Peyer's patch (tissue), 4 donors: ENCODE results near the gene FLT3LG.

Experiments
- CTCF ChIP-seq, 6 experiments: fragments of 450-650 bp in 4 of 6; fragments of 200-600 bp in 2 of 6; sonication (generic) in 1 of 6; IDR thresholded peaks; one replicate each; pipeline ENCODE4 v1.5.1; 2017 to 2019; ENCODE audit warnings: antibody characterized with exemption in 6 of 6, mild to moderate bottlenecking in 3 of 6, moderate library complexity in 1 of 6
- POLR2A ChIP-seq, 2 donors: fragments of 450-650 bp; IDR thresholded peaks; one replicate each; pipeline ENCODE4 v1.5.1; 2017; ENCODE audit warnings: antibody characterized with exemption in 2 of 2, mild to moderate bottlenecking in 2 of 2, moderate library complexity in 2 of 2

DNA sequence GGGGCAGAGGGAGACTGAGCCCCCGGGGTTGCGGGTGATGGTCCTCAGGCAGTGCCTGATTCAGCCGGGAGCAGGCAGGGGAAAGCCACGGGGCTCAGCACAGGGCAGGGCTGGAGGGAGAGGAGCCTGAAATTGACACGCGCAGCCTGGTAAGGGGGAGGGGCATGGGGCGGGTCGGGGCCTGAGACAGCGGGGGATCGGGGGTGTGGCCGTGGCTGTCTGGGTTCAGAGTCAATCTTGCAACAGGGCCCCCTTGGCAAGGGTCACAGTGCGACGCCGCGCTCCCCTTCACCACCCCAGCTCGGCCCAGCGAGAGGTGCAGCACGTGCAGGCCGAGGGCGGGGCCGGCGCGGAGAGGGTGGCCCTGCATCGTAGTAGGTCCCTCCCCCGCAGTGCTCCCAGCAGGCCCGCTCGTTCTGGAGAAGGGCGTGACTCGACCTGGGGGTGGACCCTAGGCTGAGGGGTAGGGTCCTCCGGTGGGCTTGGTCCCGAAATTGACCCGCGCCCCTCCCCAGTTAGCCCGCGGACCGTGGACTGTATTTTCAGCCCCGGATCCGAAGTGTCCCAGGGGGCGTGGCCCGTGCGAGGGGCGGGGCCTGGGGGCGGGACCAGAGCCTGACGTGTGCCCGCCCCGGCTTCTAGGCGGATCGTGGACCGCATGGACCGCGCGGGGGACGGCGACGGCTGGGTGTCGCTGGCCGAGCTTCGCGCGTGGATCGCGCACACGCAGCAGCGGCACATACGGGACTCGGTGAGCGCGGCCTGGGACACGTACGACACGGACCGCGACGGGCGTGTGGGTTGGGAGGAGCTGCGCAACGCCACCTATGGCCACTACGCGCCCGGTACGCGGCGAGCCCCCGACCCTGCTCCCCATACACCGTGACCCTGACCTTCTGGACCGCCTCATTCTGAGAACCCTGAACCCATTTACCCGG is 59.8 kb downstream of the FLT3LG start:
- TF ChIP-seq CTCF (IDR thresholded peaks at IDR 0.05) (peak in 3 of 6 experiments; percentile 2 to 54 (median 48)), POLR2A (IDR thresholded peaks at IDR 0.05) (no peak)
